GM12878 (cell line): ENCODE results near the gene TSPAN5. TPM values are rescaled to one million over a fixed set of nuclear protein-coding genes. Genes with fewer than 3 reads are reported as not detected.

Experiments used
- ATAC-seq: fragments of 200-7000 bp; cut with Tn5 transposase; 3 replicates; pipeline ENCODE4 v1.9.1; 2020; ENCODE audit warnings: mild to moderate bottlenecking, moderate library complexity
- BruUV-seq: library from RNA; stranded (reverse); fragments of 400-500 nt; replicated peaks from 2 replicates; lab custom pipeline; 2021; lab: Mats Ljungman, UMichigan
- CTCF ChIA-PET: fragments of 300-600 bp; sonication (Branson Sonifier 250); formaldehyde crosslinking; extraction: SDS; loops from one replicate; lab custom pipeline; 2021; ENCODE audit warnings: inconsistent platforms; lab: Yijun Ruan, JAX
- POLR2A ChIA-PET: fragments of 350-600 bp; formaldehyde crosslinking; extraction: SDS; loops from one replicate; lab custom pipeline; 2021; ENCODE audit warnings: inconsistent platforms; lab: Charles Lee
- RAD21 ChIA-PET: fragments of 300-600 bp; sonication (Branson Sonifier 250); formaldehyde crosslinking; loops from one replicate; lab custom pipeline; 2023; ENCODE audit warnings: antibody characterized with exemption; ENCODE audit not compliant: unreplicated experiment; lab: Charles Lee
- SMC1A ChIA-PET: fragments of 300-600 bp; sonication (Branson Sonifier 250); formaldehyde crosslinking; loops from one replicate; lab custom pipeline; 2023; ENCODE audit not compliant: unreplicated experiment, uncharacterized antibody; lab: Charles Lee
- DNase-seq: peaks from one replicate; pipeline ENCODE4 v3.0.0-alpha.2; 2011; ENCODE audit warnings: low read depth, low spot score
- FAIRE-seq: peaks from 3 replicates; lab custom pipeline; 2011; peaks lifted over from hg19 to GRCh38; lab: Jason Lieb, UNC
- H2AFZ ChIP-seq: 2 replicates; pipeline ENCODE4 v1.6.0; 2011; ENCODE audit warnings: low read depth, low read length, control low read depth; ENCODE audit not compliant: control insufficient read depth
- H3K27ac ChIP-seq: 2 replicates; pipeline ENCODE4 v1.5.1; 2011; ENCODE audit warnings: control low read depth; ENCODE audit not compliant: control insufficient read depth, insufficient read depth
- H3K27me3 ChIP-seq, 2 experiments: replicated peaks in 1 of 2; 2 replicates each; pipeline versions ENCODE4 v1.6.0 to v1.6.1; 2011; ENCODE audit warnings: low read length in 1 of 2; ENCODE audit not compliant: control insufficient read depth in 2 of 2, insufficient read depth in 2 of 2
- H3K36me3 ChIP-seq, 2 experiments: 2 replicates each; pipeline ENCODE4 v1.5.1; 2011; ENCODE audit warnings: low read length in 1 of 2; ENCODE audit not compliant: control insufficient read depth in 2 of 2, insufficient read depth in 2 of 2
- H3K4me1 ChIP-seq: 2 replicates; pipeline ENCODE4 v1.6.1; 2011; ENCODE audit warnings: mild to moderate bottlenecking, low read length, moderate library complexity, mixed read lengths; ENCODE audit not compliant: control insufficient read depth, insufficient read depth
- H3K4me2 ChIP-seq: 2 replicates; pipeline ENCODE4 v1.6.0; 2011; ENCODE audit warnings: control low read depth; ENCODE audit not compliant: control insufficient read depth, insufficient read depth
- H3K4me3 ChIP-seq: fragments of 200-600 bp; sonication (generic); 2 replicates; pipeline ENCODE4 v1.5.1; 2016
- H3K79me2 ChIP-seq: 2 replicates; pipeline ENCODE4 v1.6.0; 2011; ENCODE audit warnings: low read length; ENCODE audit not compliant: control insufficient read depth, insufficient read depth
- H3K9ac ChIP-seq: 2 replicates; pipeline ENCODE4 v1.8.0; 2011; ENCODE audit warnings: low read length, control low read depth, mixed read lengths; ENCODE audit not compliant: control insufficient read depth, insufficient read depth
- H3K9me3 ChIP-seq: replicated peaks from 3 replicates; pipeline ENCODE4 v1.5.1; 2011; ENCODE audit warnings: mild to moderate bottlenecking, low read length; ENCODE audit not compliant: control insufficient read depth, insufficient read depth
- H4K20me1 ChIP-seq: 2 replicates; pipeline ENCODE4 v1.6.0; 2011; ENCODE audit not compliant: control insufficient read depth, insufficient read depth
- CREB1 ChIP-seq: IDR thresholded peaks from 2 replicates; pipeline ENCODE4 v1.6.1; 2012; ENCODE audit warnings: low read depth, mild to moderate bottlenecking, inconsistent platforms
- ESRRA ChIP-seq: IDR thresholded peaks from 2 replicates; pipeline ENCODE4 v1.6.1; 2012; ENCODE audit warnings: mild to moderate bottlenecking, low read length, improper control_type of control experiment
- EZH2 ChIP-seq: IDR thresholded peaks from 2 replicates; pipeline ENCODE4 v1.6.1; 2012; ENCODE audit warnings: low read depth, mild to moderate bottlenecking, control low read depth, inconsistent platforms, low read length, borderline replicate concordance; ENCODE audit not compliant: control insufficient read depth
- KAT2A ChIP-seq: conservative IDR thresholded peaks from 2 replicates; pipeline ENCODE4 v1.6.1; 2011; ENCODE audit warnings: low read depth, low read length; ENCODE audit not compliant: control insufficient read depth
- KLF5 ChIP-seq: fragments of 450-650 bp; IDR thresholded peaks from 2 replicates; pipeline ENCODE4 v1.6.1; 2014; ENCODE audit warnings: mild to moderate bottlenecking; ENCODE audit not compliant: partially characterized antibody
- MYB ChIP-seq: fragments of 150-350 bp; IDR thresholded peaks from 2 replicates; pipeline ENCODE4 v1.6.1; 2014; ENCODE audit warnings: mild to moderate bottlenecking, low read depth, low read length, borderline replicate concordance
- NR2C2 ChIP-seq: IDR thresholded peaks from 2 replicates; pipeline ENCODE4 v1.6.1; 2011; ENCODE audit warnings: borderline replicate concordance, low read depth; ENCODE audit not compliant: control insufficient read depth, insufficient read length
- PKNOX1 ChIP-seq: fragments of 450-650 bp; IDR thresholded peaks from 2 replicates; pipeline ENCODE4 v1.6.1; 2016; ENCODE audit warnings: mild to moderate bottlenecking
- PRDM15 ChIP-seq: fragments of 450-650 bp; formaldehyde crosslinking; IDR thresholded peaks from 2 replicates; pipeline ENCODE4 v1.4.0; 2020; ENCODE audit warnings: mild to moderate bottlenecking, moderate library complexity
- TAF1 ChIP-seq: IDR thresholded peaks from 2 replicates; pipeline ENCODE4 v1.6.1; 2011; ENCODE audit warnings: mild to moderate bottlenecking, low read depth, low read length, borderline replicate concordance
- TCF12 ChIP-seq: IDR thresholded peaks from 2 replicates; pipeline ENCODE4 v1.6.1; 2011; ENCODE audit warnings: low read depth, mild to moderate bottlenecking, low read length
- WGBS: methylation state at CpG from one replicate; pipeline ENCODE4 v1.1.6; 2016; ENCODE audit warnings: low lambda C conversion rate; ENCODE audit not compliant: insufficient replicate concordance, insufficient coverage; ENCODE audit errors: missing lambda C conversion rate; 5-methylcytosine and 5-hydroxymethylcytosine counted together
- in situ Hi-C: fragments of 300-500 bp; cut with MboI; formaldehyde crosslinking; loops from 9 replicates; pipeline ENCODE4 v1.14.3; 2018; ENCODE audit warnings: mixed read lengths
- intact Hi-C: fragments of 100-400 bp; cut with micrococcal nuclease; formaldehyde crosslinking; loops from one replicate; pipeline ENCODE4 v1.14.2; 2022; ENCODE audit not compliant: unreplicated experiment
- polyA plus RNA-seq, 11 experiments: library from polyadenylated mRNA; depleted of rRNA in 4 of 11; unstranded in 6 of 11; stranded (reverse) in 5 of 11; fragments of >200 nt; fragmentation: Nextera tagmentation in 4 of 11; fragmentation: Illumina TruSeq in 1 of 11; extraction: Ambion mirVana in 4 of 11; extraction: Trizol in 1 of 11; gene quantifications; 1 replicate in 1 of 11; 2 replicates in 10 of 11; pipeline versions ENCODE4 v1.2.1 to v1.2.3, GENCODE V29; 2011 to 2016; ENCODE audit warnings: inconsistent platforms in 2 of 11, missing spikeins in 2 of 11, low read depth in 1 of 11
- total RNA-seq, 4 experiments: library from RNA; depleted of rRNA in 3 of 4; stranded (reverse); fragments of >200 nt in 3 of 4; fragmentation: Illumina TruSeq in 1 of 4; extraction: Trizol in 1 of 4; gene quantifications; 2 replicates each; pipeline versions ENCODE4 v1.2.1 to v1.2.3, GENCODE V29; 2013 to 2021

TSPAN5 gene
- total and polyA plus RNA-seq, 10 of the 15 experiments (the other 5 are each of a cell fraction or from before 2014, with no cell fraction given): 0.09 to 8.2 (median 0.27) TPM

GRCh38 chr4:98586291-98586961, 72.0 kb downstream of the TSPAN5 start:
- Histone ChIP-seq H3K4me3 (no peak overlapping the region), H4K20me1 (no peaks in the 10 kb centered on the region), H3K27me3 (peaks cover 0 to 5% of the 10 kb centered on the region in 2 experiments; a peak in 2 of 4 replicates), H3K27ac (no peak overlapping the region), H3K9ac (no peak overlapping the region), H3K4me1 (no peaks in the 10 kb centered on the region), H3K9me3 (no peaks in the 10 kb centered on the region), H3K4me2 (no peak overlapping the region), H2AFZ (no peak overlapping the region), H3K36me3 (no peaks in the 10 kb centered on the region), H3K79me2 (no peaks in the 10 kb centered on the region)
- SMC1A ChIA-PET: interaction anchor here (1.0 to 1.1 kb wide), 2 partner anchors 14 to 32 kb away, joined by 3 read pairs; no protein-coding TSS in a partner anchor
- ATAC-seq (no peak), DNase-seq (no peak), FAIRE-seq (no peak)
- intact Hi-C loops: no loop called here
- RAD21 ChIA-PET: no interaction called here
- POLR2A ChIA-PET: no interaction called here
- TF ChIP-seq PRDM15 (CRISPR knock-in tag): no peak
- no peak for TF ChIP-seq NR2C2
- no peak for TF ChIP-seq KLF5
- TF ChIP-seq MYB: no peak
- no peak for TF ChIP-seq CREB1
- no peak for TF ChIP-seq PKNOX1
- no peak for TF ChIP-seq ESRRA
- no peak for TF ChIP-seq KAT2A
- no peak for TF ChIP-seq TCF12
- no peak for TF ChIP-seq EZH2
- no peak for TF ChIP-seq TAF1
- 14% methylated on average over 5 of the region's 5 CpGs for WGBS
- CTCF ChIA-PET: no interaction called here
- in situ Hi-C loops: no loop called here
- no TSS peak for BruUV-seq
